ENCODE results near the gene PPM1F. TPM values are rescaled to one million over a fixed set of nuclear protein-coding genes. Genes with fewer than 3 reads are reported as not detected.
A peak's percentile ranks its signal among the peaks of the same experiment; 100 is the strongest.
"Not testable (repeated sequence)": the region's sequence is repeated elsewhere in the genome, so short reads cannot be mapped to it uniquely, and the experiment has no call there.

Gene PPM1F
- total RNA-seq, 1 experiment from 2014 or later = 19.7 TPM

GRCh38 chr22:21918466-21919185, 34.0 kb downstream of the PPM1F start:
- Histone ChIP-seq H3K36me3 (replicated peaks; ENCODE audit: control insufficient read depth, insufficient read depth, low read length) (no peaks in the 10 kb centered on the region; the same call in 1 of the 2 replicates), H3K27me3 (ENCODE audit: control insufficient read depth, insufficient read depth, low read length) (no peaks in the 10 kb centered on the region), H3K4me3 (ENCODE audit: insufficient read depth, low read depth, low read length) (no peak overlapping the region)
- DNase-seq = peak; percentile 28

GRCh38 chr22:21917959-21918261, 34.7 kb downstream of the PPM1F start:
- H3K4me3 ChIP-seq (ENCODE audit: insufficient read depth, low read depth, low read length) = no peak overlapping the region
- no peak for DNase-seq
- H3K27me3 ChIP-seq (ENCODE audit: control insufficient read depth, insufficient read depth, low read length) = no peaks in the 10 kb centered on the region
- H3K36me3 ChIP-seq (replicated peaks; ENCODE audit: control insufficient read depth, insufficient read depth, low read length) = no peaks in the 10 kb centered on the region

GRCh38 chr22:21917181-21917958, 35.3 kb downstream of the PPM1F start:
- Histone ChIP-seq H3K36me3 (replicated peaks; ENCODE audit: control insufficient read depth, insufficient read depth, low read length) (no peaks in the 10 kb centered on the region), H3K27me3 (ENCODE audit: control insufficient read depth, insufficient read depth, low read length) (no peaks in the 10 kb centered on the region), H3K4me3 (ENCODE audit: insufficient read depth, low read depth, low read length) (no peak overlapping the region)
- DNase-seq = peak; percentile 78

GRCh38 chr22:21916309-21916918, 36.2 kb downstream of the PPM1F start:
- H3K27me3 ChIP-seq (ENCODE audit: control insufficient read depth, insufficient read depth, low read length) = no peaks in the 10 kb centered on the region

GRCh38 chr22:21915624-21916308, 36.9 kb downstream of the PPM1F start:
- DNase-seq = peak; percentile 14
- Histone ChIP-seq H3K27me3 (ENCODE audit: control insufficient read depth, insufficient read depth, low read length) (no peaks in the 10 kb centered on the region), H3K4me3 (ENCODE audit: insufficient read depth, low read depth, low read length) (no peak overlapping the region), H3K36me3 (replicated peaks; ENCODE audit: control insufficient read depth, insufficient read depth, low read length) (no peaks in the 10 kb centered on the region)

More at GRCh38 chr22:21916309-21916918, 36.2 kb downstream of the PPM1F start:
- H3K36me3 ChIP-seq (replicated peaks; ENCODE audit: control insufficient read depth, insufficient read depth, low read length) = no peaks in the 10 kb centered on the region
- no peak overlapping the region for H3K4me3 ChIP-seq (ENCODE audit: insufficient read depth, low read depth, low read length)
- peak; percentile 54 for DNase-seq

GRCh38 chr22:21914033-21914642, 38.5 kb downstream of the PPM1F start:
- H3K36me3 ChIP-seq (replicated peaks; ENCODE audit: control insufficient read depth, insufficient read depth, low read length); DNase-seq; H3K4me3 ChIP-seq (ENCODE audit: insufficient read depth, low read depth, low read length); H3K27me3 ChIP-seq (ENCODE audit: control insufficient read depth, insufficient read depth, low read length): not testable (repeated sequence)

GRCh38 chr22:21910367-21910766, 42.3 kb downstream of the PPM1F start:
- H3K36me3 ChIP-seq (replicated peaks; ENCODE audit: control insufficient read depth, insufficient read depth, low read length); DNase-seq; H3K27me3 ChIP-seq (ENCODE audit: control insufficient read depth, insufficient read depth, low read length); H3K4me3 ChIP-seq (ENCODE audit: insufficient read depth, low read depth, low read length): not testable (repeated sequence)

GRCh38 chr22:21909871-21910270, 42.8 kb downstream of the PPM1F start:
- no peak for DNase-seq
- no peaks in the 10 kb centered on the region for H3K36me3 ChIP-seq (replicated peaks; ENCODE audit: control insufficient read depth, insufficient read depth, low read length)
- H3K4me3 ChIP-seq (ENCODE audit: insufficient read depth, low read depth, low read length) = no peak overlapping the region
- no peaks in the 10 kb centered on the region for H3K27me3 ChIP-seq (ENCODE audit: control insufficient read depth, insufficient read depth, low read length)

GRCh38 chr22:21907638-21908522, 44.8 kb downstream of the PPM1F start:
- Histone ChIP-seq H3K36me3 (replicated peaks; ENCODE audit: control insufficient read depth, insufficient read depth, low read length) (no peaks in the 10 kb centered on the region), H3K27me3 (ENCODE audit: control insufficient read depth, insufficient read depth, low read length) (no peaks in the 10 kb centered on the region), H3K4me3 (ENCODE audit: insufficient read depth, low read depth, low read length) (no peak overlapping the region)
- DNase-seq = no peak

GRCh38 chr22:21905234-21905633, 47.4 kb downstream of the PPM1F start:
- H3K36me3 ChIP-seq (replicated peaks; ENCODE audit: control insufficient read depth, insufficient read depth, low read length); H3K27me3 ChIP-seq (ENCODE audit: control insufficient read depth, insufficient read depth, low read length); H3K4me3 ChIP-seq (ENCODE audit: insufficient read depth, low read depth, low read length); DNase-seq: not testable (repeated sequence)

- DNase-seq = no peak
- H3K4me3 ChIP-seq (ENCODE audit: insufficient read depth, low read depth, low read length) = no peak overlapping the region
- H3K27me3 ChIP-seq (ENCODE audit: control insufficient read depth, insufficient read depth, low read length) = no peaks in the 10 kb centered on the region
These were observed 48.3 kb downstream of the PPM1F start for GRCh38 chr22:21904250-21904789.

GRCh38 chr22:21903283-21903682, 49.4 kb downstream of the PPM1F start:
- no peaks in the 10 kb centered on the region for H3K27me3 ChIP-seq (ENCODE audit: control insufficient read depth, insufficient read depth, low read length)
- DNase-seq = no peak
- no peaks in the 10 kb centered on the region for H3K36me3 ChIP-seq (replicated peaks; ENCODE audit: control insufficient read depth, insufficient read depth, low read length)
- H3K4me3 ChIP-seq (ENCODE audit: insufficient read depth, low read depth, low read length) = no peak overlapping the region

More at GRCh38 chr22:21904250-21904789, 48.3 kb downstream of the PPM1F start:
- H3K36me3 ChIP-seq (replicated peaks; ENCODE audit: control insufficient read depth, insufficient read depth, low read length) = no peaks in the 10 kb centered on the region

- no peak for DNase-seq
- H3K27me3 ChIP-seq (ENCODE audit: control insufficient read depth, insufficient read depth, low read length) = no peaks in the 10 kb centered on the region
- no peaks in the 10 kb centered on the region for H3K36me3 ChIP-seq (replicated peaks; ENCODE audit: control insufficient read depth, insufficient read depth, low read length)
- H3K4me3 ChIP-seq (ENCODE audit: insufficient read depth, low read depth, low read length) = no peak overlapping the region
These were observed 50.2 kb downstream of the PPM1F start for GRCh38 chr22:21902296-21903087.
